Pons (tissue), 1 donor: Measurements from ENCODE around the gene NRP2.

Experiments
- DNase-seq: peaks from one replicate; pipeline ENCODE4 v3.0.0-alpha.2; 2016; ENCODE audit warnings: low spot score

The NRP2 gene

DNA sequence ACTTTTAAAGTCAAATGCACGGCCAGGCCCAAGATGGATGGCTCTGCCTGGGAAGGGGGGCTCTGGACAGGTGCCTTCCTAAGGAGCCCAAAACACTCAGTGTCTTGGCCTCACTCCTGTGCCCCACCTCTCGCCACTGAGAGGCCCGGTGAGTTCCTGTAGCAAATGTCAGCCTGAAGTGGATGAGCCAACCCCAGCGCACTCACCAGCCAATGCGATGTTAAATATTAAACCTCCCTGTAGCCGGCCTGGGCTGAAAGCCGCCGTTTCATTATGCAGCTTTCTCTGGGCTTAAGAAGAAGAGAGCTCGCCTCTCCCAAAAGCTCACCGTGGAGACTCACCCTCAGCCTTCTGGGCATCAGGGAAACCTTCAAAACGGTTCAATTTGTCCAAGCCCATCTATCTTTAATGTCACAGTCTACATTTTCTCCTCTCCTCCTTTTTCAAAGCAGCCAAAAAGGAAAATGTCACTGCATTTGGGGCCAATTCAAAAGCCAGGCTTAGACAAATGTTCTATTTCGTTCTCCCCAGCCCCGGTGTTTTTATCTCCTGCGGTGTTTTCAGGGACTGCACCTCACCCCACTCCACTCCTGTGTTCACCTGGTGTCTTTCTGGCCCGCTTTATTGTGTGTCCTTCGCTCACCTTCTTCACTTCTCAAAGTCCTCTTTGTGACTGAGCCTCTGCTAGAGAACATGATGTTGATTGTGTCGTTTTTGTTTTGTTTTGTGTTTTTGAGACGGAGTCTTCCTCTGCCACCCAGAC lies 124.0 kb downstream of the NRP2 start:
- DNase-seq, result no peak

DNA sequence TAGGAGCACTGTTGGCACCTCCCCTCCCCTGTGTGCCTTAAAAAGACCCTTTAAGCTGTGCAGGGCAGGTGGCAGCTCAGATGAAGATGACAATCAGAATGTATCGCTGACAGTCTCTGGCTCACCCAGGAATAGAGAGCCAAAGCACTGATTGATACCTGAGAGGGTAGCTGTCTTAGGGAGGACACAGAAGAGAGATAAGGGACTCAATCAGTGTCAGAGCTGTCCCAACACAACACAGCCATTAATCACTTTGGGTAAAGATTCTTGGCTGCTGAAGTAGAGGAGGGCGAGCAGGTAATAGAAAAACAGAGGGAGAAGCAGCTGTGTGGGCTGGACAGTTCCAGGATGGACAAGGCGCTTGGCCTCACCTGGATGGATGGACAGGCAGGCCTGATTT lies 124.9 kb downstream of the NRP2 start:
- no peak for DNase-seq

DNA sequence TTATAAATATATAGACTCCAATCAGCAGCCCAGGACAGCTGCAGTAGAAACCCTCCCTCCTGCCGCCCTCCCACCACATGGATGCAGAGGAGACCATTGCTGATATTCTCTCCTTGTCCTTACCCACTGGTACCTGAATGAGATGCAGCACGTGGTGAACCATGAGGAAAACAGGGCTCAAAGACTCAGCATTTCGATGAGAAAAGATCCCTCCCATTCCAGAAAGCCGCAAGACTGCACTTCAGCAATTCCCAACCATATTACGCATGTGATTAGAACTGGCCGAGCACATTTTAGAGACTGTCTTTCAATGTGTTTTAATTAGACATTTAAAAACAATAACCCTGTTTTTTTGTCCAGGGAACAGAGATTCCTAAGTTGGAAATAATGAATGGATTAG lies 125.5 kb downstream of the NRP2 start:
- DNase-seq, result no peak

DNA sequence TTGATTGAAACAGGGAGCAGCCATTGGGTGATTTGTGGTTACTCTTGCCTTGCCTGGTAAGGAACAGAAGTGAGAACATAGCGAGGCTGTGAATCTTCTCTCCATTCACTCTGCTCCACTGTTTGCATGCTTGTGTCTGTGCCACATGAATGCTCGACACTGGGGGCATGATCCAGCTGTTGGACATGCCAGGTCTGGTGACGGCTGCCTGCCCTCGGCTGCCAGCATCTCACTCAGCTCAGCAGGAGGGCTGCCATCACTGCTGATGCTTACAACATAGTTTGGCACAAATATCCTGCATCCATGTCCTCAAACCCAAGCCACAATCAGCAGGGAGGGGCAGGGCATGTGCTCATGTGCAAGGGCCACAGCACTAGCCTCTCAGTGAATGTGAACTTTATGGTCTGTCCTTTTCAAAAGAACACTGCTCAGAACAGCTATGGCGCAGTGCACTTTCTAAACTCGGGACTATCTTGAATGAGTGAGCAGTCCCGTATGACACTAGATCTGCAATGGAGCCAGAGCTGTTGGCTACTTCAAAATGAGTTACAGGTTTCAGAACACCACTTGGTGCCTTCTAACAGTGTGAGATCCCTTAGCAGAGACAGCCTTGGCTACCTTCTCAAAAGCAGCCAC lies 126.3 kb downstream of the NRP2 start:
- no peak for DNase-seq

DNA sequence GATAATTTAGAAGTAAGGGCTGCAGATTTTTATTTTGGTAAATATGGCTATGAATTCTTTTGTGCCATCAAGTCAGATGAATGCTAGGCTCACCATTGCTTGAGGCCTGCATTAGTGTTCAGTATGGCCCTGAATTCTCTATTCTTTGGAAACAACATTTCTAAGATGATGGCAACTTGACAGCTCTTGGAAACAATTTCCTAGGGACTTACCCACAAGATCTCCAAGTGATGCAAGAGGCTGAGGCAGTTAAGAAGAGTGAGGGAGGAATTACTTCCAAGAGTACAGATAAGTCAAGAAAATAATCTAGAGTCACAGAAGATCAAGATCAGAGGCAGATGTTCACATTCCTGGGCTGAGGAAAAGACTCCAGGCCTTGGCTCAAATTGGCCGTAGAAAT lies 129.1 kb downstream of the NRP2 start:
- no peak for DNase-seq

DNA sequence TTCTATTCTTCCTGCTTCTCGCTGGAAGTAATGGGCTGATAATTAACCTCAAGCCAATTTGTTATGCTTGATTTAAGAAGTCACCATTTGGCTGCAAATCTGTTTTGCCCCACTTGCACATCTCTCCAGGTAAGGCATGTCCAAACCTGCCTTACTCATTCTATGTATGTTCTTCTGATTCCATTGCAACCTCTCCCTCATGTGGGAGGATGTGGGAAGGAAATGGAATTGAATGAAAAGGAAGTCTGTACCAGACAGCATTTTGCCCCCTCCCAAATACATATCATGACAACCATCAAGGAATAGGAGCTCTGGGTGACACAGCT lies 131.7 kb downstream of the NRP2 start:
- DNase-seq, result no peak

DNA sequence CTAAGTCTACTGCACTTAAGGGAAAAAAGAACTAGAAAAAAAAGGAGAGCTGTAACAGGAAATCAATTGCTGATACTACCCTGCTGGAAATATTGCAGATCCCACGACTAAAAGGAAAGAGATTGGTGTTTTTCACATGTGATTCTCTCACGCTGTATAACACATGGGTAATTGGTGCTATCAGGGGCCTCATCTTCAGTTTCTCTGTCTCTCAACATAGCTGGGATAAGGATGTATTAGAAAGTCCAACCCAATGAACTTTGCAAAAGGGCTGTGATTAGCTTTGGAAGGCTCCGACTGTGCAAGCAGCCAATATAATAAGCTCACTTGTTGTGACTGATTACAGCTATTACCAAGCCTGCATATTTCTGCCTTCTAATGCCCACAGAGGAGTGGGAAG lies 133.4 kb downstream of the NRP2 start:
- DNase-seq, result no peak

DNA sequence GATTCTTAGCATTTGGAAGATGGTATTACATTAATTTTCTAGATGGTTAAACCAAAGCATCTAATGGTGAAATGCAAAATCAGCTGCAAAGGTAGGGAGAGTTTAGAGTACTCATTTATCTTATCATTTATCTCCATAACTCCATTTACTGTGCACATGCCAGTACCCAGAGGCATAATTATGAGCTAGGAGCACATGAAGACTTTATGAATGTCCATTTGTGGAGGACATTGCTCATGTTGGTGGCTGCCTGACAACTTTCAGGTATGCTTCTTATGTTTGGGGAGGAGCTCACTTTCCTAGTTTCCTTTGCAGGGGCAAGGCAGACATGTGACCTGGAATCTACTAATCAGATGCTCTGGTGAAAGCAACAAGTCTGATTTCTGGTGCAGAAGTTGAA lies 134.0 kb downstream of the NRP2 start:
- no peak for DNase-seq

DNA sequence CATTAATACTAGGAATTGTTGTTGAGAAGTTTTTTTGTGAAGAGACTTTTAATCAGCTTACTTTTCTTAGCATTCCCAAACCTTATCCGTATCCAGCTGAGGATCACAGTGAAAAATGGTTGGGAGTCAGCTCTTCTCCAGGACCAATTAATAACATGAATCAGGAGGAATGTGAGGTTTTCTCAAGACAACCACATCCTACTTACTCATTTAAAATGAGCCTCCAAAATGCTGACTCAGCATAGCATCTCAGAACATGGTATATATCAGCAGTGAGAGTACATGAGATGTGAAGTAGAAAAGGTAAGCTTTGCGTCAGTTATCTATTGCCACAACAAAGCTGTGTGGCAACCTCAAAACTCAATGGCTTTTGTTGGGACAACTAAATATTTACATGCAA lies 140.3 kb downstream of the NRP2 start:
- DNase-seq, result no peak

DNA sequence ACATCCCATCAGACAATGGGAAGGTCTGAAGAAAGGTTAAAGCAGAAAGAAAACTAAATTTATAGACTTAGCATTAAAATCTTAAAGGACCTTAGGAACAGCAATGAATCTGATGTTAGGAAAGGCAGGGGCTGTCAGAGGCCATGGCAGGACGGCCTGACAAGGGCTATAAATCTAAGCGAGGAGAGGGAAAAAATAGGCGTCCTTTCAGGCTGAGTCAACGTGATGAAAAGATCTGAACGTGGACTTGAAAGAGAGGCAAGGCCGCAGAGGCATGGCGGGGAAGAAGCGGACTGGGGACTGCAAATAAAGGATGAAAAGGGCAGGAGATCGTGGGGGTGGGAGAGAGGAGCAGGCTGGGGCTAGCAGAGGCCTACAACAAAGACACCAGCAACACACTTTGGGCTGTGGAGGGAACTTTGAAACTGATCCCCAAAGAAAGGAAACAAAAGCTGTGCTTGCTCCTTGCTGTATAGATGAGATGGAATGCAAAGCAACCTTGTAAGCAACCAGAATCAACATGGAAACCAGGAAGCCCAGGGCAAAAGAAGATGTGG lies 145.6 kb downstream of the NRP2 start:
- DNase-seq, result no peak

DNA sequence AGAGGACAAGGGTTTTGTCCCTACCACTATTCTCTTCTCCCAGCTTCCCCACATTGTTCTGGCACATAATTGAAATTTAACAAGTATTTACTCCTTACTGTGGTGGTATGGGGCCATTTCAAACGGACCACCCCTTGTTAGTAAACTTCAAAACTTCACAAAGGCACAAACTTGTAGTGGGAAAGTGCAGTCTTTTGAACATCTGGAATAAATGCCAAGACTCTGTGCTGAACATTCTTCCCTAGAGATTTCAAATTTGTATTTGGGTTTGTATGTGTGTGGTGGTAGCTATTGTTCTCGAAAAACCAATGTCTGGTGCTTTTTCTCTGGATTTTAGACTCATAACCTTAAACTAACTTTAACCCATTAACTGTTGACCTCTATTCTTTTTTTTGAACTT lies 151.6 kb downstream of the NRP2 start:
- DNase-seq, result no peak

DNA sequence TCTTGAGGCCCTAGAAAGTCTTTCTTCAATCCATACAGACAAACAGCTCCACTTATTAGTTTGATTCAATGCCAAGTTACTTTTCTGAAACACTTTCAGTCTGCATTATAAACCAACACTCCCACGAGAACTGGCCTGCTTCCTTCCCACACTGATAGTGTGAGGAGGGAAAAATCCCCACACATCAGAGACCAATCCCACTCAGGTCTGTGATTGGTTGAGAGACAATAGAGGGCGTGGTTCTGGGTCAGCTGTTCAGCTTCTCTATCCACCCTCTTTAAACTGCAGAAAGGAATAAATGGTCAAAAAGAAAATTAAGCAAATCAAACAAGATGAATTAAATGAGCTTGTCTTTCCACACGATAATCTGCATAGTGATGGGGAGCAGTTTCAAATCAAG lies 152.5 kb downstream of the NRP2 start:
- no peak for DNase-seq

DNA sequence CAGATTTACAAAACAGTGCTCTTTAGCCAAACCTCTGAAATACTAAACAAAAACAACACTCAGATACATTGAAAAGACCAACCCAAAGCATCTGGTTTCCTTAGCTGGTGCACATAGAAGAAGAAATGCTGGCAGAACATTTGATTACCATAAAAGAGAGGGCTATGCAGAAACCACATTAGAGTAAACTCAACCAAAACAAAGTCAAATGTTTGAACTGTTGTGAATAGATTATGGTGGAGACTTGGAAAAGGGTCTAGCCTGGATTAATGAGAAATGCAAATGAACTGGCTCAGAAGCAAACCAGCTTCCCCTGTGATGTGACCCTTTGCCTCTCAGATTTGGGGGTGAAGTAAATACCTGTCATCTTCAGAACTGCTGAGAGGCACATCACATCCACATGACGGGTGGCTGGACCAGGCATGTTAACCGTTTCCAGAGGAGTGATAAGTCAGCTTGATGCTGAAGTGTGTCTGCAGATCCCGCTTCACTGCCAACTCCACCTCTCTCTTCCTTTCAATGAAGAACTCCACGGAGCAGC lies 153.0 kb downstream of the NRP2 start:
- DNase-seq, result peak; percentile 3

DNA sequence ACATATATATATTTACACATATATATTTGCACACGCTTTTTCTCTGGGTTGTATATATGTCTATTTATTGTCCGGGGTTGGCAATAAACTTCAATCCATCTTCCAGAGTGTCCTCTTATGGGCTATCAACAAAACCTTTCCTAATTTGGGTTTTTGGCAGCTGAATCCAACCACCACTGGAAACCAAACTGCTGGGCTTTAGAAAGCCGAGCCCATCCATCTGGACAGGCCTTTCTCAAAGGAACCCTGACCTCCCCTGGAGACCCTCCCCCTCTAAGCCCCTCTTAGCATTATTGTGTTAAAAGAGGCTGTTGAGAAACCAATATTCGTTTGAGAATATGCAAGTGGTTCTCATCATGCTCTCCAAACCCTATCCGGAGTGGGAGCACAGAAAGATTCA lies 153.6 kb downstream of the NRP2 start:
- DNase-seq, result no peak

DNA sequence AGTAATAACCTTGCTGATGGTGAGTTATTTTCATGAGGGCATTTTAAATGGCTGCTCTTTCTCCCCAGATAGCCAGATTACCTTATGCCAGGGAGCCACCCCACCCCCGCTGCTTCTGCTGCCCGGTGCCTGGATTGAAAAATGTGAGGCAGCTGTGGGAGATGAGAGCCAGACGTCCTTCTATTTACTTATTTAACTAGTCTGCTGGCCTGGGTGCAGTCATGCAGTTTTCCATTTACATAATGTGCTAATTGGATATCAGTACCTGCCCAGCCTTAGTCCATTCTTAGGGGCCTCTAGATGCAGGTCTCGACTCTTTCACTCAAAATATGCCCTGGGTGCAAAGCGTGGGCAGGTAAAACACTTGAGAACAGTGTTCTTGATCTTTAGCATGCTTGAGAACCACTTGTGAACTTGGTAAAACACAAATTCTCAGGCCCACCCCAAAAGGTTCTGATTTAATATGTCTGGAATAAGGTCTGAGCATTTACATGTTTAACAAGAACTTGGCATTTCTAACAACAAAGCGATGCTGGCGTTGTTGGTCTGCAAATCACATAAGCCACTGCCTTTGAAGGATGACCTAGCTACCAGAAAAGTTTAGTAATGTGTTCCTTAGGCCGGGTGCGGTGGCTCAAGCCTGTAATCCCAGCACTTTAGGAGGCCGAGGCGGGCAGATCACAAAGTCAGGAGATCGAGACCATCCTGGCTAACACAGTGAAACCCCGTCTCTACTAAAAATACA lies 154.3 kb downstream of the NRP2 start:
- no peak for DNase-seq

DNA sequence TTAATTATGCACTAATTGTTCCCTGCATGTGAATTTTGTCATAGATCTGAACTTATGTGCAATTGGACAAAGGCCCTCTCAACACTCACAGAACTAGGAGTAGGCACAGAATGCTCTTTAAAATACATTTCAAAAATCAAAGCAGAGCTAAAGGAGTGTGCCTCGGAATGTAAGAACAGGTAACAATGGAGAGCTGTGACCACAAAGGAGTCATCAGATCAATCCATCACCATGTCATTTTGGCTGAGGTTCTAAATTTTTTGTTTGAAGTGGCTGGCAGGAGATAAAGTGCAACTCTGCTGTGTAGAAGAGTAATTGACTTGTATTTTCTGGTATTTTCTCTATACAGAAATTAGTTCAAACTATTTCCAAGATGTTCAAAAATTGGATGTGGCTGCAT lies 155.4 kb downstream of the NRP2 start:
- no peak for DNase-seq

DNA sequence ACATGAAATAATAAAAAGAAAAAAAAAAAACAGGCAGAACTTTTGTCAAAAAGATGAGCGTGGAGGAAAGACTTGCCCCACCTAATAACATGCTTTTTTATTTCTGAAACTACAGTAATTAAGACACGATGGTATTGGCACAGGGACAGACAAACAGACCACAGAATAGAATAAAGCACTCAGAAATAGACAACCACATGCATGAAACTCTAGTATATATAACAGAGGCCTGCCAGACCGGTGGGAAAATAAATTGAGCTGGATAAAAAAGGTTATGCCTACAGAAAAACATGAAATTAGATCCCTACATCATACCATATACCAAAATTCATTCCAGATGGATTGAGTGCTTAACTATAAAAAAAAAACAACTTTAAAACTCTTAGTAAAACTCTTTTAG lies 163.1 kb downstream of the NRP2 start:
- no peak for DNase-seq
